ENCODE results near the gene MYO18A.

DNA sequence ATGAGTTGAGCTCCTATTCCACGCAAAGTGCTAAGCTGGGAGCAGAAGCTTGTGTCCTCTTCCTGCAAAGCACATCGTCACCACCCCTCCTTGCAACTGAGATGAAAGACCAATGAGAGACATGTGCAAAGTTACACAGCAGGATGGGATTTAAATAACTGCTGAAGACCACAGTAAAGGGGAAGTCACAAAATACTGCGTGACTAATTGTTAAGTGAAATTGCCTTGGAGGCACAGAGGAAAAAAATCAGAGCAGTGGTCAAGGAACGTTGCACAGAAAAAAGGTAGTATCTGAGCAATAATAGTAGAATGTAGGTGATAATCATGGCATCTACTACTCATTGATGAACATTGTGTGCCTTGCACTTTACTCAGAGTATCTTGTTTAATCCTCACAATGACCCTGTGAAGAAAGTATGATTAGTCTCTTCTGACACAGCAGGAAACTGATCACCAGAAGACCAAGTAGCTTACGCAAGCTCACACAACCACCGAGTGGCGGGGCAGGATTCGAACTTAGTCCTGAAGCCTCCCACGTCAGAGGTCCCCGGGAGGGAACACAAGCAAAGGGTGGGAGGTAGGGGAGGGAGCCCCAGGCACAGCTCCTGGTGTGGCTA is 15.4 kb upstream of the MYO18A start:
- TF ChIP-seq CTCF (IDR thresholded peaks at IDR 0.05) (no peak), POLR2A (IDR thresholded peaks at IDR 0.05) (no peak)
